ENCODE measurements around the gene PNPLA7. TPM values are rescaled to one million over a fixed set of nuclear protein-coding genes. Genes with fewer than 3 reads are reported as not detected.

Gene PNPLA7
- total and polyA plus RNA-seq, 4 donors: 0.79 to 8.9 (median 7.7) TPM

- H3K9ac ChIP-seq (ENCODE audit: insufficient read depth in 1 of 2, low read length in 2 of 2): no peak within 1 kb of the TSS
- peak within 1 kb of the TSS; percentile 5 for H3K4me3 ChIP-seq
- H3K27ac ChIP-seq (ENCODE audit: low read depth in 1 of 2, low read length in 1 of 2): no peak within 1 kb of the TSS
- 1% methylated on average over 37 to 62 of the region's 62 CpGs for WGBS, 2 donors
- H3K27me3 ChIP-seq (ENCODE audit: control insufficient read depth in 3 of 3, insufficient read depth in 3 of 3, low read length in 2 of 3): no peaks in the 10 kb centered on the region
- H3K36me3 ChIP-seq (ENCODE audit: control insufficient read depth in 4 of 4, insufficient read depth in 4 of 4, low read length in 4 of 4): no peaks in the 10 kb centered on the region
- TF ChIP-seq CTCF (IDR thresholded peaks at IDR 0.05; ENCODE audit: control extremely low read depth, extremely low read depth): no peak
- no peak for ATAC-seq (ENCODE audit: insufficient read depth, low FRiP score)
- DNase-seq: peak in 2 of 3 donors; percentile 31 to 46
- H3K4me1 ChIP-seq (ENCODE audit: control insufficient read depth in 5 of 5, insufficient read depth in 5 of 5, low read length in 5 of 5): peaks cover 0 to 7% (median 0%) of the 10 kb centered on the region in 5 donors
- H3K9me3 ChIP-seq (ENCODE audit: control insufficient read depth in 4 of 4, insufficient read depth in 3 of 4, low read length in 3 of 4): no peaks in the 10 kb centered on the region
Measured at GRCh38 chr9:137441289-137441934, 108.8 kb downstream of the PNPLA7 start, which contains the start of gene ENTPD8. TSS of gene ENTPD8 (minus strand) at chr9:137441357. CDS start at chr9:137438285, 3,072 bp downstream.

DNA sequence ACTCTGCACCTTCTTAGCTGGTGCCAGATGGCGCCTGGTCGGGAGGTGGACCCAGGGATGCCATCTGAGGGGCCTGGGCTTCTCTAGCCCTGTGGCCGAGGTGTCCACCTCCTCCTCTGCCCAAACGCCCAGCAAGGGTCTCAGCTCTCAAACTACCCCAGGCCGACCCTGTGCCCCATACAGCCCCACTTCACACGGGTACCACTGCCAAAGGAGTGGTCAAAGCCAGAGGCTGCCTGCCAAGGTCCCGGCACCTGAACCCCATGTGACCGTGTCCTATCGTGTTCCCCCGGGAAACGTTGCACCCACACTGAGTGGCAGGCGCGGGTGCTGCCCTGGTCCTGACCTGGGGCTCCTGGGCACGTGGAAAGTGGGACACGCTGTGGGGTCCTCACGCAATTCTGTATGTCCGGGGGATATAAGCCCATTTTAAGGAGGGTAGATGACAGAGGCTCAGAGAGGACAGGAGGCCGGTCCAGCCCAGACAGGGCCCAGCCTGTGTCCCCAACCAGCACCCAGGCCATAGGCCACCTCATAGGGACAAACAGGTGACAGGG, 111.0 kb downstream of the PNPLA7 start:
- Histone ChIP-seq H3K27me3 (ENCODE audit: control insufficient read depth in 3 of 3, insufficient read depth in 3 of 3, low read length in 2 of 3) (no peaks in the 10 kb centered on the region), H3K27ac (ENCODE audit: low read depth in 1 of 2, low read length in 1 of 2) (no peak overlapping the region), H3K9me3 (ENCODE audit: control insufficient read depth in 4 of 4, insufficient read depth in 3 of 4, low read length in 3 of 4) (no peaks in the 10 kb centered on the region), H3K4me3 (no peak overlapping the region), H3K9ac (ENCODE audit: insufficient read depth in 1 of 2, low read length in 2 of 2) (no peak overlapping the region), H3K36me3 (ENCODE audit: control insufficient read depth in 4 of 4, insufficient read depth in 4 of 4, low read length in 4 of 4) (no peaks in the 10 kb centered on the region), H3K4me1 (ENCODE audit: control insufficient read depth in 5 of 5, insufficient read depth in 5 of 5, low read length in 5 of 5) (peaks cover 0 to 10% (median 0%) of the 10 kb centered on the region in 5 donors)
- DNase-seq (no peak), ATAC-seq (ENCODE audit: insufficient read depth, low FRiP score) (no peak)
- TF ChIP-seq CTCF (IDR thresholded peaks at IDR 0.05; ENCODE audit: control extremely low read depth, extremely low read depth): no peak
- WGBS, 2 donors: 67 to 76% methylated on average over 18 of the region's 18 CpGs

GRCh38 chr9:137438591-137439157, 111.5 kb downstream of the PNPLA7 start:
- no peak overlapping the region for H3K27ac ChIP-seq (ENCODE audit: low read depth in 1 of 2, low read length in 1 of 2)
- 81 to 83% methylated on average over 21 to 22 of the region's 22 CpGs for WGBS, 2 donors
- no peaks in the 10 kb centered on the region for H3K36me3 ChIP-seq (ENCODE audit: control insufficient read depth in 4 of 4, insufficient read depth in 4 of 4, low read length in 4 of 4)
- H3K9ac ChIP-seq (ENCODE audit: insufficient read depth in 1 of 2, low read length in 2 of 2): no peak overlapping the region
- DNase-seq (no peak), ATAC-seq (ENCODE audit: insufficient read depth, low FRiP score) (no peak)
- no peaks in the 10 kb centered on the region for H3K27me3 ChIP-seq (ENCODE audit: control insufficient read depth in 3 of 3, insufficient read depth in 3 of 3, low read length in 2 of 3)
- no peak for TF ChIP-seq CTCF (IDR thresholded peaks at IDR 0.05; ENCODE audit: control extremely low read depth, extremely low read depth)
- H3K4me3 ChIP-seq: no peak overlapping the region
- peaks cover 0 to 10% (median 0%) of the 10 kb centered on the region in 5 donors for H3K4me1 ChIP-seq (ENCODE audit: control insufficient read depth in 5 of 5, insufficient read depth in 5 of 5, low read length in 5 of 5)
- H3K9me3 ChIP-seq (ENCODE audit: control insufficient read depth in 4 of 4, insufficient read depth in 3 of 4, low read length in 3 of 4): no peaks in the 10 kb centered on the region

All from lung (tissue), 12 donors.